BLaER1 (cell line): ENCODE measurements around the gene TRAK1.

ENCODE experiments used
- H3K27ac ChIP-seq: shearing (Covaris generic); formaldehyde crosslinking; 2 replicates; pipeline ENCODE4 v1.8.1; 2022
- H3K27me3 ChIP-seq: shearing (Covaris generic); formaldehyde crosslinking; 2 replicates; pipeline ENCODE4 v1.8.1; 2022
- H3K36me3 ChIP-seq: shearing (Covaris generic); formaldehyde crosslinking; 2 replicates; pipeline ENCODE4 v1.8.1; 2022
- H3K4me1 ChIP-seq: shearing (Covaris generic); formaldehyde crosslinking; 2 replicates; pipeline ENCODE4 v1.8.1; 2022
- H3K4me2 ChIP-seq: shearing (Covaris generic); formaldehyde crosslinking; 2 replicates; pipeline ENCODE4 v1.8.1; 2022
- H3K4me3 ChIP-seq: shearing (Covaris generic); formaldehyde crosslinking; 2 replicates; pipeline ENCODE4 v1.8.1; 2022
- H3K9ac ChIP-seq: shearing (Covaris generic); formaldehyde crosslinking; 2 replicates; pipeline ENCODE4 v1.8.1; 2022
- H3K9me3 ChIP-seq: shearing (Covaris generic); formaldehyde crosslinking; 2 replicates; pipeline ENCODE4 v1.8.1; 2022
- H4K20me1 ChIP-seq: shearing (Covaris generic); formaldehyde crosslinking; 2 replicates; pipeline ENCODE4 v1.8.1; 2022
- Cebpa-rat ChIP-seq: shearing (Covaris generic); IDR thresholded peaks from 2 replicates; pipeline ENCODE4 v1.8.1; 2022

TRAK1 gene

DNA sequence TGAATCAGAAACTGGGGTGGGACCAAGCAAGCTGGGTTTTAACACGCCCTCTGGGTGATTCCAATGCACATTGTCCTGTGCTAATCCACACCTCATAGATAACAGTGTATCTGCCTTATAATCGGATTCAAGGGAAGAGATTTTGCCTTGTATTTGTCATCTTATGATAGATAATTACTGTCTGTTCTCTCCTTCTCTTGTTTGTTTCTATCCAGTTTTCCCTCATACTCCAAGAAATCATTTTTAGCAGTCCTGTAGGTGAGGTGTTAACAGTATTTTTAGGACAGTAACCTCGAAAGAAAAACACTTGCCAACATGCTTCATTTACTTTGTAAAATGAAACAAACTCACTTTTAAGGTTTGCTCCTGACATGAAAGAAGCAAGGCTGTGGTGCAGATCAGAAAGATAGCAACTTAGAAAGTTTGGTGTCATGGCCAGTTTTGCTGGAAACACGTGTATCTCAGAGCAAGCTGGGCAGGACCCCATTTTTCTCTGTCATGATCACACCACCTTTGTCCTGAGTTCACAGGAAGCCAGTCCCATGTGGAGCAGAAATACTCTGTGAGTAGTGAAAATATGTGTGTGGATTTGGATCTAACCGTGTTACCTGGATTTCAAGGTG, 72.6 kb downstream of the TRAK1 start:
- peaks cover 98% of the 10 kb centered on the region for H4K20me1 ChIP-seq
- H3K4me2 ChIP-seq: no peak overlapping the region
- peaks cover 10% of the 10 kb centered on the region; the same call in 1 of the 2 replicates for H3K36me3 ChIP-seq
- no peaks in the 10 kb centered on the region for H3K9me3 ChIP-seq
- H3K27me3 ChIP-seq: no peaks in the 10 kb centered on the region
- no peak for TF ChIP-seq Cebpa-rat
- no peak overlapping the region for H3K9ac ChIP-seq
- no peak overlapping the region for H3K4me3 ChIP-seq
- H3K27ac ChIP-seq: no peak overlapping the region
- H3K4me1 ChIP-seq: peaks cover 35% of the 10 kb centered on the region

- Histone ChIP-seq H3K4me3 (no peak overlapping the region), H3K27me3 (no peaks in the 10 kb centered on the region), H3K27ac (no peak overlapping the region), H3K4me2 (no peak overlapping the region), H3K9ac (no peak overlapping the region), H3K4me1 (peaks cover 35% of the 10 kb centered on the region), H3K36me3 (peaks cover 10% of the 10 kb centered on the region; the same call in 1 of the 2 replicates), H4K20me1 (peaks cover 98% of the 10 kb centered on the region), H3K9me3 (no peaks in the 10 kb centered on the region)
- TF ChIP-seq Cebpa-rat: no peak
Measured at GRCh38 chr3:42164656-42165055, 73.5 kb downstream of the TRAK1 start.

GRCh38 chr3:42165211-42165610, 74.1 kb downstream of the TRAK1 start:
- Histone ChIP-seq H3K4me1 (peaks cover 35% of the 10 kb centered on the region), H3K9ac (no peak overlapping the region), H3K27ac (no peak overlapping the region), H3K9me3 (no peaks in the 10 kb centered on the region), H4K20me1 (peaks cover 98% of the 10 kb centered on the region), H3K4me3 (no peak overlapping the region), H3K36me3 (peaks cover 10% of the 10 kb centered on the region; the same call in 1 of the 2 replicates), H3K4me2 (no peak overlapping the region), H3K27me3 (no peaks in the 10 kb centered on the region)
- no peak for TF ChIP-seq Cebpa-rat

DNA sequence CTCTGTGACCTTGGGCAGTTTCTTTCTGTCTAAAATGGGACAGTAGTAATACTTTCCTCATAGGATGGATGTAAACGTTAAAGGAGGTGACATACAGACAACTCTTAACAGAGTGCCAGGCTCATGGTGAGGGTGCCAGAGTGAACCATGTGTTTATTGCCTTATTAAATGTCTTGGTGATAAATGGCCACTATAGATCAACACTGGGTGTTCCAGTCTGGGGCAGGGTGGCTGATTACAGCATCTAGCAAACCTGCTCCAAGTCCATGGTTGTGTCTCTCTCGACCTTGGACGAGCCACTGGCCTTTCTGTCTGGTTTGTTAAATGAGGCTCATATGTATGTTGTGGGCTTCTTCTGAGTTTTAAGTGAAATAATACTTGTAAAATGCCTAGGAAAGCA, 75.1 kb downstream of the TRAK1 start:
- Histone ChIP-seq H4K20me1 (peaks cover 98% of the 10 kb centered on the region), H3K9me3 (no peaks in the 10 kb centered on the region), H3K4me3 (no peak overlapping the region), H3K9ac (no peak overlapping the region), H3K4me1 (peaks cover 35% of the 10 kb centered on the region), H3K4me2 (no peak overlapping the region), H3K36me3 (peaks cover 10% of the 10 kb centered on the region; the same call in 1 of the 2 replicates), H3K27ac (no peak overlapping the region), H3K27me3 (no peaks in the 10 kb centered on the region)
- TF ChIP-seq Cebpa-rat: no peak

DNA sequence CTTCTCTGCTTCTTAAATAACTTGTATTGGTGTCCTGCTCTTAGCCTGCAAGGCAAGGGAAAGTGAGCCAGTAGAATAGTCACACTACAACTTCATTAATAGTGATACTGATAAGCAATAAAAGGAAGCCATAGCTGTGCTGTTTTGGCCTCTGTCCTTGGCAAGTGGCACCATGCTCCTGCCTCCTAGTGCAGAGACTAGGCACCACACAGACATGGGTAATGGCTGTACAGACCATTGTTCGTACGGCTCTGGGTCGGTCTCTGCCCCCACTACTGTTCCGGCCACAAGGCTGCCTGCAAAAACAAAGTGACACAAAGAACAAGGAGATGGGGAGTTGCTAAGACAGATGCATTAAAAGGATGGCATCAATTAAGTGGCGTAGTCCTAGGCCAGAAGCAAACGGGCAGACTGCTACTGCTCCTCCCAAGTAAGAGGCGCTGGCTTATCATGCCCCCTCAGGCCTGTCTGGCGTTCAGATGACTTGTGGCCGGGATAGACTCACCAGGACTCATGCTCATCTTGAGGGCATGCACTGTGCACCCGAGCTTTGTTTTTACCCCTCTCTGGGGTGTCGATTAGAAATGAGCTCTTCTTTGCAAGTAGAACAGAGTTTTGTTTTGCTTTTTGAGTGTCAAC, 75.6 kb downstream of the TRAK1 start:
- Histone ChIP-seq H4K20me1 (peaks cover 98% of the 10 kb centered on the region), H3K36me3 (peaks cover 10% of the 10 kb centered on the region; the same call in 1 of the 2 replicates), H3K4me1 (peaks cover 35% of the 10 kb centered on the region), H3K4me2 (no peak overlapping the region), H3K27me3 (no peaks in the 10 kb centered on the region), H3K9me3 (no peaks in the 10 kb centered on the region), H3K27ac (no peak overlapping the region), H3K9ac (no peak overlapping the region), H3K4me3 (no peak overlapping the region)
- no peak for TF ChIP-seq Cebpa-rat

DNA sequence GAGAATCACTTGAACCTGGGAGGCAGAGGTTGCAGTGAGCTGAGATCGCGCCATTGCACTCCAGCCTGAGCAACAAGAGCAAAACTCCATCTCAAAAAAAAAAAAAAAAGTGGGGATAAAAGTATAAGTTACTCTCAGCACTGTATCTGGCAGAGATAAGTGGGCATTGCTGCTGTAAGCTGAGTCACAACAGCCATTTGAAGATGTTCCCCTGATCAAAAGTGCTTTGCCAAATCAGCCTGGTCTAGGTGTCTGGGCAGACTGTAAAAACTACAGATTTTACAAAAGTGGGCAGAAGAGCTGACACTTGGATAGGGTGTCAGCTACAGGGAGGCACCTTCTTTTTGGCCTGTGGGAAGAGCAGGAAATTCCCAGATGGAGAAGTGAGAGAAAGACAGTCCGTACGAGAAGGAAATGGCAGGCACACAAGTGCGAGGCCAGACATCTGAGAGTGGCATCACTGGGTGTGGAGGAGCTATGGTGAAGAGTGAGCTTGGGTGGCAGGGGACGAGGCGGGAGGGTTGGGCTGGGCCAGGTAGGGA, 78.5 kb downstream of the TRAK1 start:
- Histone ChIP-seq H3K4me1 (peaks cover 61% of the 10 kb centered on the region), H3K4me2 (peak overlapping the region; percentile 84)
- TF ChIP-seq Cebpa-rat: no peak

DNA sequence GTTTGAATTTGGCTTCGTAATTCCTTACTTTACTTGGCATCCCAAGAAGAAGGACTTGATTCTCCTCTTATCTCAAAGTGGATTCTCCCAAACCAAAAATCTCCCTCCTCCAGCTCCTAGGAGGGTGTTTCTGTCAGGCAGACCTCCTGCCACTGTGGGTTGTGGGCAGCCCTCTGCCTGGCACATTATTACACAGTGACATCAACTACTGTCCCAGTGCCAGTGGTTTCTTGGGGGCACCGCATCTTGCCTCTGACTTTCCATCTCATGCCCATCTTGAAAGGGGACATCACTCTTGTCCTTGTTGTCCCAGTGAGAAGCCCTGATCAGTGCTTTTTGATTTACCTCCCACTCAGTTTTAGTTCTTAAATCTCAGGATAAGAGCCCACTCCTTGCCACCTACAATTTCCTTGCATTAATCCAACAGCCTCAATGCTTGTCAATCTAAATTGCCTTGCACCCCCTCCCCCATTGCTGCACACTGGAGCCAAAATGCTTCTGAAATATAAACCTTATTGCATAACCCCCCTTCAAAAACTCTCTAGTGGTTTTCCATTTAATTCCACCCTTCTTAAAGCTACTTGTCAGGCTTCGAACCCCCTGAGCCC, 81.0 kb downstream of the TRAK1 start:
- no peak overlapping the region for H3K9ac ChIP-seq
- peaks cover 84% of the 10 kb centered on the region for H3K4me1 ChIP-seq

More for the DNA sequence above, 78.5 kb downstream of the TRAK1 start:
- Histone ChIP-seq H3K4me3 (no peak overlapping the region), H3K27me3 (no peaks in the 10 kb centered on the region), H3K9me3 (no peaks in the 10 kb centered on the region), H3K36me3 (peaks cover 10% of the 10 kb centered on the region; the same call in 1 of the 2 replicates), H3K9ac (no peak overlapping the region), H3K27ac (peak overlapping the region; percentile 35; the same call in 1 of the 2 replicates), H4K20me1 (peaks cover 99% of the 10 kb centered on the region)

GRCh38 chr3:42173307-42173706, 82.2 kb downstream of the TRAK1 start:
- peak overlapping the region; percentile 84 for H3K4me2 ChIP-seq
- no peak overlapping the region for H3K4me3 ChIP-seq
- H3K36me3 ChIP-seq: peaks cover 11% of the 10 kb centered on the region
- peaks cover 95% of the 10 kb centered on the region for H3K4me1 ChIP-seq
- H3K27me3 ChIP-seq: no peaks in the 10 kb centered on the region
- peaks cover 93% of the 10 kb centered on the region for H4K20me1 ChIP-seq
- H3K27ac ChIP-seq: peak overlapping the region; percentile 62
- no peak overlapping the region; the same call in 1 of the 2 replicates for H3K9ac ChIP-seq
- H3K9me3 ChIP-seq: no peaks in the 10 kb centered on the region
- TF ChIP-seq Cebpa-rat: no peak

More for the DNA sequence above, 81.0 kb downstream of the TRAK1 start:
- H4K20me1 ChIP-seq: peaks cover 94% of the 10 kb centered on the region
- peak overlapping the region; percentile 84 for H3K4me2 ChIP-seq
- H3K4me3 ChIP-seq: no peak overlapping the region
- H3K9me3 ChIP-seq: no peaks in the 10 kb centered on the region
- H3K36me3 ChIP-seq: no peaks in the 10 kb centered on the region
- H3K27me3 ChIP-seq: no peaks in the 10 kb centered on the region
- no peak overlapping the region for H3K27ac ChIP-seq
- 0 out of 2 replicates have a peak, but pooled peaks have one; percentile 10 for TF ChIP-seq Cebpa-rat

DNA sequence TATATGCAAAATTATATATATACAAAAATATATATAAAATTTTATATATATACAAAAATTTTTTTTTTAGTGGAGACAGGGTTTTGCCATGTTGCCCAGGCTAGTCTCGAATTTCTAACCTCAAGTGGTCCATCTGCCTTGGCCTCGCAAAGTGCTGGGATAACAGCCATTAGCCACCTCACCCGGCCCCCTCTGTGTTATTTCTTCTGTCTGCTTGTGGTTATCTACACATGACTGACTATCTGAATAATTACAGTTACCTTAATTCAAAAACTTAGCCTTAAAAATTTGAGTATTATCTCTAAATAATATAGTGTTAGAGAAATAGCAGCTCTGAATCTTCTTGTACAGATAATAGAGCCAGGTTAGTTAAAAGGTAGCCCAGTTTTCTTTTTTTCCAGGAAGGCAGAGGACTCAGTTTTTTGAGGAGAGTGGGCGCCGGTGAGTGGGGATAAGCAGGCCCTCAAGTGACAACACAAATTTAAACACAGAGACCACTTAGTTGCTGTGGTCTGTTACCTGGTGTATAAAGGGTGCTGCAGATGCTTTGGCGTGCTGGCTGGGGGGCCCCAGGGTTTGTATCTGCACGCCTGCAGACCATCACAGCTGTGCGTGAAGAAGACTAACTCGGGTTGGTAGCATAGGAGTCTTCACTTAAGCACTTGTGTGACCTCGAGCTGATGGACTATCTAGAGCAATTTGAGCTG, 83.7 kb downstream of the TRAK1 start:
- H3K9ac ChIP-seq: peak overlapping the region; percentile 44
- H3K4me2 ChIP-seq: peak overlapping the region; percentile 84
- 0 out of 2 replicates have a peak overlapping the region, but pooled peaks have one; percentile 18 for H3K4me3 ChIP-seq
- H3K9me3 ChIP-seq: no peaks in the 10 kb centered on the region
- no peak for TF ChIP-seq Cebpa-rat
- peak overlapping the region; percentile 70 for H3K27ac ChIP-seq
- peaks cover 21% of the 10 kb centered on the region for H3K36me3 ChIP-seq
- peaks cover 91% of the 10 kb centered on the region for H3K4me1 ChIP-seq
- no peaks in the 10 kb centered on the region for H3K27me3 ChIP-seq
- peaks cover 93% of the 10 kb centered on the region for H4K20me1 ChIP-seq
